GM10248 (cell line): ENCODE measurements around the gene HAUS3.

ENCODE experiments used
- CTCF ChIA-PET: fragments of 300-600 bp; sonication (Branson Sonifier 250); formaldehyde crosslinking; extraction: SDS; loops from one replicate; lab custom pipeline; 2021; ENCODE audit warnings: antibody characterized with exemption; lab: Yijun Ruan, JAX
- POLR2A ChIA-PET: fragments of 350-650 bp; sonication (Branson Sonifier 250); formaldehyde crosslinking; extraction: SDS; loops from one replicate; lab custom pipeline; 2020; ENCODE audit warnings: antibody characterized with exemption; lab: Yijun Ruan, JAX
- DNase-seq: peaks from one replicate; pipeline ENCODE4 v3.0.0; 2012; ENCODE audit errors: extremely low spot score
- CTCF ChIP-seq: IDR thresholded peaks from 2 replicates; pipeline ENCODE4 v1.5.1; 2012; ENCODE audit warnings: mild to moderate bottlenecking, low read depth; ENCODE audit errors: extremely low read depth, missing control alignments, control extremely low read depth

The HAUS3 gene

DNA sequence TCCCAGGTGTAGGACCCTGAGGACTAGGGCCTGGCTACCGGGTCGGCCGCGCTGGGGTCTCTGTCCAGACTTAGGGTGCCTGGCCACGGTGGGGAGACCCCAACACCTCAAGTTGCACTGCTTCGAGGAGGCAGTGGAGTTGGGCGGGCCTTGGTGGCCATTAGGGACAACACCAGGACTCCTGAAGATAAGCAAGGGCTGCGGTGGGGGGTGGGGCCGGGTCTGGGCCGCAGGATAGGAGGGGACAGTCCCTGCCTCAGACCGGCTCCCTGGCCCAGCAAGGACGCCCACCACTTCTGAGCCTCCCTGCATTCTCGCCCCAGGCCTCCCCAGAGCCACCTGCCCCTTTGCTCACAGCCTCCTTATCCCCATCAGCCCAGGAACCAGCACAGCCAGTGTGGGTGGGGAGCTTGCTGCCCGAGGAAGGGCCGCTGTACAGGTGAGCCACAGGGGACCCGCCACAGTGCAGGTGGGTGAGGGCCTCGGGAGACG lies 25.4 kb upstream of the HAUS3 start:
- no peak for DNase-seq
- CTCF ChIA-PET: no interaction called here
- POLR2A ChIA-PET: no interaction called here
- no peak for TF ChIP-seq CTCF

- no peak for TF ChIP-seq CTCF
- POLR2A ChIA-PET: no interaction called here
- DNase-seq: no peak
- CTCF ChIA-PET: no interaction called here
These were observed 24.9 kb upstream of the HAUS3 start for GRCh38 chr4:2266821-2267220.

GRCh38 chr4:2266181-2266580 lies 24.3 kb upstream of the HAUS3 start:
- CTCF ChIA-PET: no interaction called here
- no peak for DNase-seq
- POLR2A ChIA-PET: no interaction called here
- no peak for TF ChIP-seq CTCF

DNA sequence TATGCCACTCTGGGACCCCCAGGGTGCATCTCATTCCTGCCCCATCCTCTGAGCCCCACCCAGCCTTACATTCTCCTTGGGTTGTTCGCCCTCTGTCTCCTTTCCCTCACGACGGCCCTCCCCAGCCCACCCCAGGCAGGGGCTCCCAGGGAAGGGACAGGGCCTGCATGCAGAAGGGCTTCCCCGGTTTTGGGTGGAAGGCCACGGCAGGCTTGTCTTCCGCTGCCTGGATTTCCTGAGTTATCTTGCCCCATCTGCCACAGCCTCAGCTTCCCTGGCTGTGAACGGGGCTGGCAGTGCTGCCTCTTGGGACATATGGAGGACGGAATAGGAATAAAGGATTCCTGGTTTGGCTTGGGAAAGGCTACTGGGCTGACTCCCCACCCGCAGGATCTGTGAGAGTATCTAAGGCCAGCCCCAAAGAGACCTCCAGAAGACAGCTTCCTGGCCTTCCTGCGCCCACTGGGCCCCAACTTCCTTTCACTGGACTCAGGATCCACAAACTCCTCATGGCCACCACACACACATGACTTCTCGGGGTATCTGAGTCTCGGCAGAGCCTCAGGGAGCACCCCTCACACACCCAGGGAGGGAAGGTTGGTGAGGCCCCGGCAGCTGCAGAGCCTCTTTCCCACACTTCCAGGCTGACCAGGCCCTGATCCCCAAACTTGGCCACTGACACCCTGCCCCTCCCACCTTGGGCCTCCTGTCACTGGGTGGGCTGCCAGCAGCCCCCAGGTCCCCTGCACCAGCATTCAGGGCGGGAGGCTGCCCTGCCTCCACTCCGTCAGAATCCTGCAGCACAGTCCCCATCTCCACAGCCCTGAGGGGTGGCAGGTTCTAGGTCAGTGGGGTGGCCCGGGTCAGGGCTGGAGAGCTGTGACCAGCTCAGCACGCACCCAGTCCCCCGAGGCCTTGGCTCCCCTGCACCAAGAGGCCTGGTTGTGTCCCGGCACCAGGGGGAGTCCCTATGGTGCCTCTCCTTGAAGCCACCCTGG lies 23.5 kb upstream of the HAUS3 start:
- ChIA-PET POLR2A (no interaction called here), CTCF (no interaction called here)

GRCh38 chr4:2264481-2265041 lies 22.6 kb upstream of the HAUS3 start:
- no peak for TF ChIP-seq CTCF
- no peak for DNase-seq
- POLR2A ChIA-PET: no interaction called here
- CTCF ChIA-PET: no interaction called here

More for the DNA sequence above, 23.5 kb upstream of the HAUS3 start:
- no peak for TF ChIP-seq CTCF
- DNase-seq: no peak

DNA sequence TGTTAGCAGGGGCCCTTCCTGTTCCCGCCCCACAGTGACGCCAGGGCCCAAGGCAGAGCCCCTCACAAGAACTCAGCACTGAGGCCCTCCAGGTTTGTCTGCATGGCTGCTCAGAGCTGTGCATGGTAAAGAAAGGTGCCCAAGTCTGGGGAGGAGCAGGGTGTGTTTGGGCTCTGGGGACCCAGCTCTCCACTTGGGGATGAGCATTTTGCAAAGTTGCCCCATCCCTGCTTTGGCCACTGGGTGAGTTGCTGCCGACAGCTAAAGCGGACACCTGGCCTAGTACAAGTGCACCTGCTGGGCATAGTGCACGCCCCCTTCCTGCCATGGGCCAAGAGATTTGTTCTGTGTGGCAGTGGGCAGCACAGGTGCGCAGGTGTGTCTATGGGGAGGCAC lies 22.0 kb upstream of the HAUS3 start:
- ChIA-PET POLR2A (no interaction called here), CTCF (no interaction called here)
- no peak for TF ChIP-seq CTCF
- DNase-seq: no peak
